HepG2 (cell line): Measurements from ENCODE around the gene ASH1L. TPM values are rescaled to one million over a fixed set of nuclear protein-coding genes. Genes with fewer than 3 reads are reported as not detected.

Source experiments
- BORCS8-MEF2B ChIP-seq: sonication (generic); formaldehyde crosslinking; IDR thresholded peaks from 2 replicates; pipeline ENCODE4 v1.8.0; 2022; ENCODE audit warnings: mild to moderate bottlenecking, missing genetic modification reagents
- CEBPB ChIP-seq: IDR thresholded peaks from 2 replicates; pipeline ENCODE4 v1.6.1; 2011; ENCODE audit warnings: low read depth, low read length, improper control_type of control experiment, borderline replicate concordance
- DNMT1 ChIP-seq: sonication (generic); formaldehyde crosslinking; IDR thresholded peaks from 2 replicates; pipeline ENCODE4 v1.5.1; 2020; ENCODE audit warnings: mild to moderate bottlenecking, missing genetic modification reagents
- ELF1 ChIP-seq: sonication (generic); formaldehyde crosslinking; IDR thresholded peaks from 2 replicates; pipeline ENCODE4 v1.4.0; 2020; ENCODE audit warnings: missing genetic modification reagents
- HDAC1 ChIP-seq: sonication (generic); formaldehyde crosslinking; IDR thresholded peaks from 2 replicates; pipeline ENCODE4 v1.5.1; 2020; ENCODE audit warnings: mild to moderate bottlenecking, missing genetic modification reagents
- KDM5A ChIP-seq: fragments of 200-600 bp; sonication (generic); IDR thresholded peaks from 2 replicates; pipeline ENCODE4 v1.7.0; 2018; ENCODE audit warnings: antibody characterized with exemption, mild to moderate bottlenecking, low read length, borderline replicate concordance
- MXI1 ChIP-seq: IDR thresholded peaks from 3 replicates; pipeline ENCODE4 v1.6.1; 2012; ENCODE audit warnings: low read depth, low read length, inconsistent platforms, borderline replicate concordance
- PHF21A ChIP-seq: sonication (generic); formaldehyde crosslinking; IDR thresholded peaks from 2 replicates; pipeline ENCODE4 v1.5.0; 2020; ENCODE audit warnings: mild to moderate bottlenecking, missing genetic modification reagents
- POLR2G ChIP-seq: fragments of 200-400 bp; formaldehyde crosslinking; IDR thresholded peaks from 2 replicates; pipeline ENCODE4 v1.6.1; 2018; ENCODE audit warnings: mild to moderate bottlenecking, low read depth, low read length, moderate library complexity
- RELA ChIP-seq: sonication (generic); formaldehyde crosslinking; IDR thresholded peaks from 2 replicates; pipeline ENCODE4 v1.4.0; 2020; ENCODE audit warnings: missing genetic modification reagents
- SP1 ChIP-seq, 2 experiments: fragments of 450-650 bp in 1 of 2; sonication (generic) in 1 of 2; formaldehyde crosslinking in 1 of 2; IDR thresholded peaks; 2 replicates each; pipeline versions ENCODE4 v1.4.0 to v1.6.1; 2016 to 2020; ENCODE audit warnings: missing genetic modification reagents in 1 of 2
- TBP ChIP-seq: sonication (generic); formaldehyde crosslinking; IDR thresholded peaks from 2 replicates; pipeline ENCODE4 v1.5.0; 2020; ENCODE audit warnings: missing genetic modification reagents
- ZMAT3 ChIP-seq: sonication (generic); formaldehyde crosslinking; conservative IDR thresholded peaks from 2 replicates; pipeline ENCODE4 v1.7.0; 2021; ENCODE audit warnings: missing genetic modification reagents
- ZNF12 ChIP-seq: sonication (generic); formaldehyde crosslinking; IDR thresholded peaks from 2 replicates; pipeline ENCODE4 v1.5.0; 2020; ENCODE audit warnings: missing genetic modification reagents
- ZNF589 ChIP-seq: sonication (generic); formaldehyde crosslinking; conservative IDR thresholded peaks from 2 replicates; pipeline ENCODE4 v1.8.0; 2022; ENCODE audit warnings: mild to moderate bottlenecking, moderate library complexity, missing genetic modification reagents
- ZNF737 ChIP-seq: sonication (generic); formaldehyde crosslinking; IDR thresholded peaks from 2 replicates; pipeline ENCODE4 v1.5.0; 2020; ENCODE audit warnings: missing genetic modification reagents, mild to moderate bottlenecking, borderline replicate concordance
- polyA plus RNA-seq, 8 experiments: library from polyadenylated mRNA; depleted of rRNA in 3 of 8; stranded (reverse) in 7 of 8; unstranded in 1 of 8; fragments of >200 nt; fragmentation: Illumina TruSeq in 4 of 8; extraction: Trizol in 4 of 8; gene quantifications; 2 replicates each; pipeline versions ENCODE4 v1.2.1 to v1.2.3, GENCODE V29; 2011 to 2016; ENCODE audit warnings: low read depth in 4 of 8, missing spikeins in 1 of 8, mixed read lengths in 1 of 8; ENCODE audit not compliant: insufficient read depth in 1 of 8
- total RNA-seq, 5 experiments: library from RNA; depleted of rRNA; stranded (reverse); fragments of >200 nt; fragmentation: Illumina TruSeq; extraction: Trizol; gene quantifications; 2 replicates each; pipeline ENCODE4 v1.2.3, GENCODE V29; 2016; ENCODE audit warnings: low read depth in 1 of 5
- TF ChIP-seq, protein P1 (sequence below): sonication (generic); formaldehyde crosslinking; IDR thresholded peaks from 2 replicates; pipeline ENCODE4 v1.5.0; 2020; ENCODE audit warnings: missing genetic modification reagents, mild to moderate bottlenecking, borderline replicate concordance
- TF ChIP-seq, protein P2 (sequence below): IDR thresholded peaks from 2 replicates; pipeline ENCODE4 v1.6.1; 2016; ENCODE audit warnings: control low read depth
- TF ChIP-seq, protein P3 (sequence below): sonication (generic); formaldehyde crosslinking; conservative IDR thresholded peaks from 2 replicates; pipeline ENCODE4 v1.4.0; 2020; ENCODE audit warnings: missing genetic modification reagents
- TF ChIP-seq, protein P4 (sequence below): sonication (generic); formaldehyde crosslinking; IDR thresholded peaks from 2 replicates; pipeline ENCODE4 v1.4.0; 2020; ENCODE audit warnings: missing genetic modification reagents

The ASH1L gene
- total and polyA plus RNA-seq, 2 of the 13 experiments (the other 11 are each of a cell fraction or from before 2014, with no cell fraction given): 10.2 to 15.3 TPM

DNA sequence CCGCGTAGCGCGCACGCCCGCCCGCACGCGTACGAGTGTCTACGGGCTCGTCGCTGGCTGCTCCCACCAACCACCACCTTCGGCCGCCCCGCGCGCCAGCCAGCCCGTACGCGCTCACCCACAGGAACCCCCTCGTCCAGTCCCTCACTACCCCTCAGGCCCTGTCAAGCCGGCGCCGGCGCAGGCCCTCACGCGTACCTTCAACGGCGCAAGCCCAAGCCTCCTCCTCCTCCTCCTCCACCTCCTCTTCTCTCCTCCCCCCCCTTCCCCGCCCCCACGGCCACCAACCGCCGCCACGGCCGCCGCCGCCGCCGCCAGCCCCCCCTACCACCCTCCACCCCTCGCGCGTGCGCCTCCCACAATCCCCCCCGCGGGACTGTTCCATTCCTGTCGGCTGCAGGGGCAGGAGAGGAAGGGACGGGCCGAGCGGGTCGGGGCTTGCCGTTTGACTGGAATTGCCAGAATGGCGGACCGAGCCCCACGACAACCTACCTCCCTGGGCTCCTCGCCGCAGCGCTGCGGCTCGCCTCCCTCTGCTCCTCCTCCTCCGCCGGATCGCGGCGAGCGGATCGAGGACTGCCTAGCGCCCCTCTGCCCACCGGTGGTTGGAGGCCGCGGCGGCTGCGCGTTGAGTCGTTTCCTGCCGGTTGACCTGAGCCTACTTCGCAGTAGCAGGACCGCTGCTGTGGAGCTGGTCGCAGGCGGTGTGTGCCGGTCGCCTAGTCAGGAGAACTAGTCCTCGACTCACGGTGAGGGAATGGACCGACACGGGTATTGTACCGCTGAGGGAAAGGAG is at the start of gene ASH1L (continued):
- TF ChIP-seq MXI1 (peak; percentile 44; the same call in 1 of the 3 replicates), DNMT1 (CRISPR knock-in tag) (no peak), ZNF737 (CRISPR knock-in tag) (no peak), RELA (peak; percentile 33; the same call in 1 of the 2 replicates), TBP (CRISPR knock-in tag) (no peak), BORCS8-MEF2B (CRISPR knock-in tag) (no peak; the same call in 1 of the 2 replicates), KDM5A (peak; percentile 1; the same call in 1 of the 2 replicates), CEBPB (no peak), PHF21A (peak; percentile 70; the same call in 1 of the 2 replicates), ZNF589 (CRISPR knock-in tag) (no peak; the same call in 1 of the 2 replicates), HDAC1 (CRISPR knock-in tag) (peak; percentile 79), POLR2G (peak; percentile 97), ZMAT3 (CRISPR knock-in tag) (peak; percentile 65; the same call in 1 of the 2 replicates), SP1 (IDR thresholded peaks at IDR 0.05) (no peak), SP1 (CRISPR knock-in tag; IDR thresholded peaks at IDR 0.05) (no peak), ELF1 (peak; percentile 75), ZNF12 (CRISPR knock-in tag) (0 out of 2 replicates have a peak, but pooled peaks have one; percentile 12)
- TF ChIP-seq, protein P1, sequence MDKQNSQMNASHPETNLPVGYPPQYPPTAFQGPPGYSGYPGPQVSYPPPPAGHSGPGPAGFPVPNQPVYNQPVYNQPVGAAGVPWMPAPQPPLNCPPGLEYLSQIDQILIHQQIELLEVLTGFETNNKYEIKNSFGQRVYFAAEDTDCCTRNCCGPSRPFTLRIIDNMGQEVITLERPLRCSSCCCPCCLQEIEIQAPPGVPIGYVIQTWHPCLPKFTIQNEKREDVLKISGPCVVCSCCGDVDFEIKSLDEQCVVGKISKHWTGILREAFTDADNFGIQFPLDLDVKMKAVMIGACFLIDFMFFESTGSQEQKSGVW (CRISPR knock-in tag): no peak
- TF ChIP-seq, protein P2, sequence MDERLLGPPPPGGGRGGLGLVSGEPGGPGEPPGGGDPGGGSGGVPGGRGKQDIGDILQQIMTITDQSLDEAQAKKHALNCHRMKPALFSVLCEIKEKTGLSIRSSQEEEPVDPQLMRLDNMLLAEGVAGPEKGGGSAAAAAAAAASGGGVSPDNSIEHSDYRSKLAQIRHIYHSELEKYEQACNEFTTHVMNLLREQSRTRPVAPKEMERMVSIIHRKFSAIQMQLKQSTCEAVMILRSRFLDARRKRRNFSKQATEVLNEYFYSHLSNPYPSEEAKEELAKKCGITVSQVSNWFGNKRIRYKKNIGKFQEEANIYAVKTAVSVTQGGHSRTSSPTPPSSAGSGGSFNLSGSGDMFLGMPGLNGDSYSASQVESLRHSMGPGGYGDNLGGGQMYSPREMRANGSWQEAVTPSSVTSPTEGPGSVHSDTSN (CRISPR knock-in tag): no peak
- TF ChIP-seq, protein P3, sequence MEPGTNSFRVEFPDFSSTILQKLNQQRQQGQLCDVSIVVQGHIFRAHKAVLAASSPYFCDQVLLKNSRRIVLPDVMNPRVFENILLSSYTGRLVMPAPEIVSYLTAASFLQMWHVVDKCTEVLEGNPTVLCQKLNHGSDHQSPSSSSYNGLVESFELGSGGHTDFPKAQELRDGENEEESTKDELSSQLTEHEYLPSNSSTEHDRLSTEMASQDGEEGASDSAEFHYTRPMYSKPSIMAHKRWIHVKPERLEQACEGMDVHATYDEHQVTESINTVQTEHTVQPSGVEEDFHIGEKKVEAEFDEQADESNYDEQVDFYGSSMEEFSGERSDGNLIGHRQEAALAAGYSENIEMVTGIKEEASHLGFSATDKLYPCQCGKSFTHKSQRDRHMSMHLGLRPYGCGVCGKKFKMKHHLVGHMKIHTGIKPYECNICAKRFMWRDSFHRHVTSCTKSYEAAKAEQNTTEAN (CRISPR knock-in tag): 0 out of 2 replicates have a peak, but pooled peaks have one; percentile 48
- TF ChIP-seq, protein P4, sequence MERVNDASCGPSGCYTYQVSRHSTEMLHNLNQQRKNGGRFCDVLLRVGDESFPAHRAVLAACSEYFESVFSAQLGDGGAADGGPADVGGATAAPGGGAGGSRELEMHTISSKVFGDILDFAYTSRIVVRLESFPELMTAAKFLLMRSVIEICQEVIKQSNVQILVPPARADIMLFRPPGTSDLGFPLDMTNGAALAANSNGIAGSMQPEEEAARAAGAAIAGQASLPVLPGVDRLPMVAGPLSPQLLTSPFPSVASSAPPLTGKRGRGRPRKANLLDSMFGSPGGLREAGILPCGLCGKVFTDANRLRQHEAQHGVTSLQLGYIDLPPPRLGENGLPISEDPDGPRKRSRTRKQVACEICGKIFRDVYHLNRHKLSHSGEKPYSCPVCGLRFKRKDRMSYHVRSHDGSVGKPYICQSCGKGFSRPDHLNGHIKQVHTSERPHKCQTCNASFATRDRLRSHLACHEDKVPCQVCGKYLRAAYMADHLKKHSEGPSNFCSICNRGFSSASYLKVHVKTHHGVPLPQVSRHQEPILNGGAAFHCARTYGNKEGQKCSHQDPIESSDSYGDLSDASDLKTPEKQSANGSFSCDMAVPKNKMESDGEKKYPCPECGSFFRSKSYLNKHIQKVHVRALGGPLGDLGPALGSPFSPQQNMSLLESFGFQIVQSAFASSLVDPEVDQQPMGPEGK: peak; percentile 81
